RWPE2 (cell line): ENCODE data around the gene FLII.

Experiments used
- ATAC-seq: fragments of 200-7000 bp; cut with Tn5 transposase; 3 replicates; pipeline ENCODE4 v1.9.1; 2021; ENCODE audit warnings: low read depth
- DNase-seq: peaks from one replicate; pipeline ENCODE4 v3.0.0-alpha.2; 2020; ENCODE audit warnings: low spot score
- H3K27ac ChIP-seq: fragments of 450-650 bp; 2 replicates; pipeline ENCODE4 v1.5.1; 2017; ENCODE audit warnings: mild to moderate bottlenecking; ENCODE audit not compliant: poor library complexity, severe bottlenecking
- H3K27me3 ChIP-seq: fragments of 250-450 bp; sonication (Bioruptor Pico); 2 replicates; pipeline ENCODE4 v1.5.1; 2021; ENCODE audit warnings: mild to moderate bottlenecking, moderate library complexity; ENCODE audit not compliant: insufficient read depth, poor library complexity, severe bottlenecking
- H3K36me3 ChIP-seq: fragments of 250-450 bp; sonication (Bioruptor Pico); 2 replicates; pipeline ENCODE4 v1.5.1; 2020; ENCODE audit warnings: low read depth, mild to moderate bottlenecking, moderate library complexity
- H3K4me1 ChIP-seq: fragments of 250-450 bp; sonication (Bioruptor Pico); 2 replicates; pipeline ENCODE4 v1.5.1; 2021; ENCODE audit warnings: mild to moderate bottlenecking, moderate library complexity; ENCODE audit not compliant: insufficient read depth, poor library complexity, severe bottlenecking
- H3K4me3 ChIP-seq: fragments of 250-450 bp; sonication (Bioruptor Pico); 2 replicates; pipeline ENCODE4 v1.5.1; 2021; ENCODE audit warnings: mild to moderate bottlenecking, moderate library complexity; ENCODE audit not compliant: severe bottlenecking
- H3K9me3 ChIP-seq: fragments of 250-450 bp; sonication (Bioruptor Pico); 2 replicates; pipeline ENCODE4 v1.5.1; 2021; ENCODE audit warnings: mild to moderate bottlenecking, moderate library complexity; ENCODE audit not compliant: severe bottlenecking
- TF ChIP-seq, protein P1 (sequence below): fragments of 450-650 bp; IDR thresholded peaks from one replicate; pipeline ENCODE4 v1.5.1; 2017; ENCODE audit warnings: mild to moderate bottlenecking, moderate library complexity; ENCODE audit not compliant: poor library complexity, severe bottlenecking

FLII gene

DNA sequence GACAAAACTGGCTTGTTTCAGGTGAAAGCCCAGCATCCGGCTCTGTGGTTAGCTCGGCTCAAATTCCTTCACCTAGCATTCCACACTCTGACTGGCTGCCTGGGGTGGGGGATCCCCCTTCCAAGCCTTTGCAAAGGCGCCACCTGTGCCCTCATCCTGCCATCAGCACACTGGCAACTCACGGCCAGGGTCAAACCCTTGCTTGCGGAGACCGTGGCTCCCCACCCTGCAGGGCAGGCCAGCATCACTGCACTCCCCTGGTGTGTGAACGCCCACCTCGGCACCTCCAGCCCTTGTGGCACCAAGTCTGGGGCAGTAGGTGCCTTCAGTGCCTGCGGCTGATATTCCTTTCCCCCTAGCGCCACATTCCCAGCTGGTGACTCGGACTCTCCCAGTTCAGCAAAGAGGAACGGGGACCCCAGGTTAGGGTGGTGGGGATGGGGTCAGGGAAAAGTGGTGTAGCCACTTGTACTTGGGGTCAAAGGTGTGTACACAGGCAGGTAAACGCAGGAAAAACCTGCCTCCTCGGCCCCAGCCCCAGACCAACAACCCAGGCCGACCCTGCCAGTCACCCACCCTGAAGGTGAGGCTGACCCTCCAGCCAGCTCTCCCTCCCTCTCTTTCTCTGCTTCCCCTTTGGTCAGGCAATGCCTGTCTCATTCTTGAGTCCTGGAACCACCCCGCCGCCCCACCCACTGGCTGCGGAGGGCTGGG is 1.1 kb downstream of the FLII start:
- DNase-seq = peak; percentile 81
- TF ChIP-seq, protein P1, sequence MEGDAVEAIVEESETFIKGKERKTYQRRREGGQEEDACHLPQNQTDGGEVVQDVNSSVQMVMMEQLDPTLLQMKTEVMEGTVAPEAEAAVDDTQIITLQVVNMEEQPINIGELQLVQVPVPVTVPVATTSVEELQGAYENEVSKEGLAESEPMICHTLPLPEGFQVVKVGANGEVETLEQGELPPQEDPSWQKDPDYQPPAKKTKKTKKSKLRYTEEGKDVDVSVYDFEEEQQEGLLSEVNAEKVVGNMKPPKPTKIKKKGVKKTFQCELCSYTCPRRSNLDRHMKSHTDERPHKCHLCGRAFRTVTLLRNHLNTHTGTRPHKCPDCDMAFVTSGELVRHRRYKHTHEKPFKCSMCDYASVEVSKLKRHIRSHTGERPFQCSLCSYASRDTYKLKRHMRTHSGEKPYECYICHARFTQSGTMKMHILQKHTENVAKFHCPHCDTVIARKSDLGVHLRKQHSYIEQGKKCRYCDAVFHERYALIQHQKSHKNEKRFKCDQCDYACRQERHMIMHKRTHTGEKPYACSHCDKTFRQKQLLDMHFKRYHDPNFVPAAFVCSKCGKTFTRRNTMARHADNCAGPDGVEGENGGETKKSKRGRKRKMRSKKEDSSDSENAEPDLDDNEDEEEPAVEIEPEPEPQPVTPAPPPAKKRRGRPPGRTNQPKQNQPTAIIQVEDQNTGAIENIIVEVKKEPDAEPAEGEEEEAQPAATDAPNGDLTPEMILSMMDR = peak; percentile 29
- Histone ChIP-seq H3K4me1 (peaks cover 17% of the 10 kb centered on the region), H3K36me3 (peaks cover 45% of the 10 kb centered on the region), H3K4me3 (peak overlapping the region; percentile 94), H3K27me3 (no peaks in the 10 kb centered on the region), H3K27ac (peak overlapping the region; percentile 94), H3K9me3 (no peaks in the 10 kb centered on the region)
- peak; percentile 28 for ATAC-seq

- peaks cover 52% of the 10 kb centered on the region for H3K36me3 ChIP-seq
- H3K4me1 ChIP-seq = peaks cover 17% of the 10 kb centered on the region
- H3K27ac ChIP-seq = peak overlapping the region; percentile 94
- TF ChIP-seq, protein P1 = no peak
- DNase-seq = no peak
- no peaks in the 10 kb centered on the region for H3K9me3 ChIP-seq
- no peaks in the 10 kb centered on the region for H3K27me3 ChIP-seq
- ATAC-seq = no peak
- peak overlapping the region; percentile 94 for H3K4me3 ChIP-seq
Observed at GRCh38 chr17:18256776-18257175, 1.8 kb downstream of the FLII start.

DNA sequence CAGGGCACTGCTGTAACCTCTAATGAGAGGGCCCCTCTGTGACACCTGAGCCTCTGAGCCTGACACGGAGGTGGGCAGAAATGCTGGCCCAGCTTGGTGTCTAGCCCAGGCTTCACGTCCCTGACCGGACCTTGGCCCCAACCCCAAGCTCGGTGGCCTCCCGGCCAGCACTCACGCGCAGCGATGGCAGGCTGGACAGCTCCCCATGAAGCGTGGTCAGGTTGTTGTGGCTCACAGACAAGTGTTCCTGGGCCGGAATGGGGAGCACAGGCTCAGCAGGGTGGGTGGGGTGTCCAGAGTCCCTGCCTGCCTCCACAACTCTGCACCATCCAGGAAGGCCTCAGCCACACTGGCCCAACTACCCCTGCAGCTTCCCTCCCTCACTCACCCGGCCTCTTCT is 2.2 kb downstream of the FLII start:
- ATAC-seq (no peak), DNase-seq (no peak)
- Histone ChIP-seq H3K4me3 (no peak overlapping the region), H3K36me3 (peaks cover 56% of the 10 kb centered on the region), H3K27ac (peak overlapping the region; percentile 94), H3K9me3 (no peaks in the 10 kb centered on the region), H3K27me3 (no peaks in the 10 kb centered on the region), H3K4me1 (peaks cover 17% of the 10 kb centered on the region)
- TF ChIP-seq, protein P1 = no peak

DNA sequence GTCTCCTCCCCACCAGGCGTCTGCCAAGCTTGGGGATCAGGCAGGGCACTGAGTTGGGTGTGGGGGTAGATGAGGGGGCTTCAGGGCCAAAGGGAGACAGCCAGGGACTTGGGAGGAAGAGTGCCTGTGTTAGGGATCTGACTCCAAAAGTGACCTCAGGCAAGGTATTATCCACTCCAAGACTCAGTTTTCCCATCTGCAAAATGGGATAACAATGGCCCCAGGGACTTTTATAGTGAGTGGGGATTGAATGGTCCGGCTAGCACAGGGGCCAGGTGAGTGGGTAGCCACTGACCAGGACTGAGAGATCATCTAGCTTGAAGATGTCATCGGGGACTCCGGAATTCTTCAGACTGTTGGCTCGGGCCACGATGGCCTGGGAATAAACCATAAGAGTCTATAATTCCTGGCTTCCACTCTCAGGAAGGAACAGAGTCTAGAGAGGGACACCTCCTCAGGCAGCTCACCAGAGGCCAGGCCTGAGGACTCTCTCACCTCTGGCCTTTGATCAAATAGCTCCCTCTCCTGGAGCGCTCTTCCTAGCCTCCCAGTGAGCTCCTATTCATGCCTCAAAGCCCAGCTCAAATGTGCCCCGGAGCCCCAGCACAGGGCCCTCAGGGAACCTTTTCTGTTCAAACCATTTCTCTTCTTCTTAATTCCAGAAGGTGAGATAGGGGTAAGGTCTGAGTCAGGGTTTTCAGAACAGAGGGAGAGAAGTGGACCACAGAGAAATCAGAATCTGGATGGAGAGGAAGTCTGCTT is 3.5 kb downstream of the FLII start:
- peaks cover 69% of the 10 kb centered on the region for H3K36me3 ChIP-seq
- no peak overlapping the region for H3K4me3 ChIP-seq
- DNase-seq (no peak), ATAC-seq (no peak)
- H3K27ac ChIP-seq = no peak overlapping the region
- H3K4me1 ChIP-seq = peaks cover 16% of the 10 kb centered on the region
- TF ChIP-seq, protein P1 = no peak
- H3K9me3 ChIP-seq = no peaks in the 10 kb centered on the region
- no peaks in the 10 kb centered on the region for H3K27me3 ChIP-seq
